GM12878 (cell line): Measurements from ENCODE around the gene ATP1B1. TPM values are rescaled to one million over a fixed set of nuclear protein-coding genes. Genes with fewer than 3 reads are reported as not detected.
A peak's percentile ranks its signal among the peaks of the same experiment; 100 is the strongest.

Source experiments
- BHLHE40 ChIP-seq, 2 experiments: fragments of 450-650 bp in 1 of 2; IDR thresholded peaks; 2 replicates each; pipeline ENCODE4 v1.6.1; 2011 to 2017; ENCODE audit warnings: low read depth in 2 of 2, borderline replicate concordance in 1 of 2, improper control_type of control experiment in 1 of 2, low read length in 1 of 2, mild to moderate bottlenecking in 1 of 2
- BMI1 ChIP-seq: fragments of 450-650 bp; IDR thresholded peaks from 2 replicates; pipeline ENCODE4 v1.6.1; 2016; ENCODE audit warnings: mild to moderate bottlenecking, moderate library complexity, borderline replicate concordance
- CBX5 ChIP-seq: sonication (generic); IDR thresholded peaks from 2 replicates; pipeline ENCODE4 v1.6.1; 2016; ENCODE audit warnings: low read depth, moderate library complexity, mild to moderate bottlenecking, inconsistent platforms
- CHD2 ChIP-seq: IDR thresholded peaks from 2 replicates; pipeline ENCODE4 v1.6.1; 2011; ENCODE audit warnings: low read depth, low read length, improper control_type of control experiment, borderline replicate concordance
- DPF2 ChIP-seq: fragments of 450-650 bp; IDR thresholded peaks from 2 replicates; pipeline ENCODE4 v1.6.1; 2017; ENCODE audit warnings: mild to moderate bottlenecking
- FOS ChIP-seq: IDR thresholded peaks from 3 replicates; pipeline ENCODE4 v1.6.1; 2011; ENCODE audit warnings: borderline replicate concordance; ENCODE audit not compliant: insufficient read length; ENCODE audit errors: extremely low read depth
- FOXM1 ChIP-seq: IDR thresholded peaks from 2 replicates; pipeline ENCODE4 v1.6.1; 2012; ENCODE audit warnings: low read depth, mild to moderate bottlenecking, inconsistent platforms, low read length, moderate library complexity
- IKZF1 ChIP-seq: fragments of 450-650 bp; conservative IDR thresholded peaks from 2 replicates; pipeline ENCODE4 v1.6.1; 2017; ENCODE audit warnings: antibody characterized with exemption, mild to moderate bottlenecking
- IRF4 ChIP-seq: IDR thresholded peaks from 2 replicates; pipeline ENCODE4 v1.6.1; 2011; ENCODE audit warnings: low read depth, low read length
- KAT2A ChIP-seq: conservative IDR thresholded peaks from 2 replicates; pipeline ENCODE4 v1.6.1; 2011; ENCODE audit warnings: low read depth, low read length; ENCODE audit not compliant: control insufficient read depth
- KLF5 ChIP-seq: fragments of 450-650 bp; IDR thresholded peaks from 2 replicates; pipeline ENCODE4 v1.6.1; 2014; ENCODE audit warnings: mild to moderate bottlenecking; ENCODE audit not compliant: partially characterized antibody
- MEF2A ChIP-seq: IDR thresholded peaks from 2 replicates; pipeline ENCODE4 v1.6.1; 2011; ENCODE audit warnings: low read depth, mild to moderate bottlenecking, low read length, moderate library complexity; ENCODE audit not compliant: insufficient read depth
- MYC ChIP-seq: IDR thresholded peaks from 2 replicates; pipeline ENCODE4 v1.6.1; 2011; ENCODE audit warnings: mild to moderate bottlenecking, low read length, moderate library complexity, inconsistent platforms; ENCODE audit not compliant: insufficient read depth, insufficient replicate concordance, insufficient read length, severe bottlenecking
- NFXL1 ChIP-seq: fragments of 450-650 bp; IDR thresholded peaks from 2 replicates; pipeline ENCODE4 v1.6.1; 2017; ENCODE audit warnings: antibody characterized with exemption, mild to moderate bottlenecking, borderline replicate concordance
- NFYA ChIP-seq: IDR thresholded peaks from 2 replicates; pipeline ENCODE4 v1.6.1; 2011; ENCODE audit warnings: low read depth, mild to moderate bottlenecking, low read length, improper control_type of control experiment, borderline replicate concordance
- NFYB ChIP-seq: IDR thresholded peaks from 2 replicates; pipeline ENCODE4 v1.6.1; 2011; ENCODE audit warnings: low read depth, mild to moderate bottlenecking, low read length, improper control_type of control experiment, moderate library complexity; ENCODE audit not compliant: insufficient read depth
- NR2F1 ChIP-seq: fragments of 450-650 bp; conservative IDR thresholded peaks from 2 replicates; pipeline ENCODE4 v1.6.1; 2017; ENCODE audit warnings: mild to moderate bottlenecking
- RAD21 ChIP-seq: IDR thresholded peaks from 2 replicates; pipeline ENCODE4 v1.6.1; 2011; ENCODE audit warnings: mild to moderate bottlenecking, low read depth, low read length, moderate library complexity; ENCODE audit not compliant: insufficient read depth
- RCOR1 ChIP-seq: conservative IDR thresholded peaks from 2 replicates; pipeline ENCODE4 v1.6.1; 2012; ENCODE audit warnings: low read depth, low read length, improper control_type of control experiment
- RELB ChIP-seq: fragments of 450-650 bp; IDR thresholded peaks from 2 replicates; pipeline ENCODE4 v1.6.1; 2017; ENCODE audit warnings: low read depth, mild to moderate bottlenecking, moderate library complexity
- RUNX3 ChIP-seq: IDR thresholded peaks from 2 replicates; pipeline ENCODE4 v1.6.1; 2012; ENCODE audit warnings: low read length, inconsistent platforms
- SIX5 ChIP-seq: IDR thresholded peaks from 2 replicates; pipeline ENCODE4 v1.6.1; 2011; ENCODE audit warnings: mild to moderate bottlenecking, low read depth, low read length, moderate library complexity; ENCODE audit not compliant: severe bottlenecking
- SMC3 ChIP-seq: IDR thresholded peaks from 2 replicates; pipeline ENCODE4 v1.6.1; 2011; ENCODE audit warnings: low read length, improper control_type of control experiment, borderline replicate concordance
- SRF ChIP-seq, 2 experiments: IDR thresholded peaks; 2 replicates each; pipeline ENCODE4 v1.6.1; 2011; ENCODE audit warnings: low read depth in 2 of 2, low read length in 2 of 2, mild to moderate bottlenecking in 1 of 2, moderate library complexity in 1 of 2
- STAT1 ChIP-seq: fragments of 450-650 bp; conservative IDR thresholded peaks from 2 replicates; pipeline ENCODE4 v1.6.1; 2014; ENCODE audit warnings: antibody characterized with exemption, mild to moderate bottlenecking
- ZNF274 ChIP-seq: IDR thresholded peaks from one replicate; pipeline ENCODE4 v1.8.0; 2011; ENCODE audit not compliant: insufficient read length, insufficient read depth
- polyA plus RNA-seq, 11 experiments: library from polyadenylated mRNA; depleted of rRNA in 4 of 11; unstranded in 6 of 11; stranded (reverse) in 5 of 11; fragments of >200 nt; fragmentation: Nextera tagmentation in 4 of 11; fragmentation: Illumina TruSeq in 1 of 11; extraction: Ambion mirVana in 4 of 11; extraction: Trizol in 1 of 11; gene quantifications; 1 replicate in 1 of 11; 2 replicates in 10 of 11; pipeline versions ENCODE4 v1.2.1 to v1.2.3, GENCODE V29; 2011 to 2016; ENCODE audit warnings: inconsistent platforms in 2 of 11, missing spikeins in 2 of 11, low read depth in 1 of 11
- total RNA-seq, 4 experiments: library from RNA; depleted of rRNA in 3 of 4; stranded (reverse); fragments of >200 nt in 3 of 4; fragmentation: Illumina TruSeq in 1 of 4; extraction: Trizol in 1 of 4; gene quantifications; 2 replicates each; pipeline versions ENCODE4 v1.2.1 to v1.2.3, GENCODE V29; 2013 to 2021
- TF ChIP-seq, protein P1 (sequence below): IDR thresholded peaks from 2 replicates; pipeline ENCODE4 v1.6.1; 2011; ENCODE audit warnings: mild to moderate bottlenecking, low read depth, low read length, moderate library complexity; ENCODE audit not compliant: insufficient replicate concordance
- TF ChIP-seq, protein P2 (sequence below): IDR thresholded peaks from 2 replicates; pipeline ENCODE4 v1.6.1; 2011; ENCODE audit warnings: low read depth, mild to moderate bottlenecking, low read length, moderate library complexity, borderline replicate concordance; ENCODE audit errors: extremely low read depth

The ATP1B1 gene
- total and polyA plus RNA-seq, 10 of the 15 experiments (the other 5 are each of a cell fraction or from before 2014, with no cell fraction given) = 0.84 to 14.0 (median 1.4) TPM

DNA sequence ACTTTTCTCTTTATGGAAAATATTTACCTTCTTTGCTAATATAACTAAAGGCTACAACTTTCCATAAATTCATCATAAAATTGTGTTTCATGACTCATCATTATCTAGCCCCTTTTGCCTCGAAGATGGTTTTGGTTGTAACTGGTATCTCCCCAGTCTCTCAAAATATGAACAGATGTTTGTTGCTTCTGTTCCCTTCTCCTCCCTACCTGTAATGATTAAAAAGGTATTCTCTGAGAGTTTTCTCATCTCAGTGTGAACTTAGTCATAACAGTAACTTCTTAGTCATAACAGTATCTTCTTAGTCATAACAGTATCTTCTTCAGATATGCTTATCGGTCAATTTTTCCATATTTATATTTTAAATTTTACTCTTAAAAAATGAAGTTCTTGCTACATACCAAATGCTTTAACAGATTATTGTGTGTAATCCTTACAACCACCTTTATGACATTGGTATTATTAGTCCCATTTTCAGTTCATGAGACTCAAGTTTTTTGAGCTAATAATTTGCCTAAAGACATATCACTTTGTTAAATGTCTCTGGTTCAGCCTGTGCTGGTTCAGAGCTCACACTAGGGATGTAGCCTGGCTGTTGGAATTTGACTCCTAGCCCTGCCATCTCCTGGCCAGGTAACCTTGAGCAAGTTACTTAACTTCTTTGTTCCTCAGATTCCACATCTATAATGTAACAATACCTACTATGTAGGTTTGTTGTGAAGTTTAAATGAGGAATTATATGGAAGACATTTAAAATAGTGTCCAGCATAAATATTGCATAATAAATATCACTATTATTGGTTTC lies 32.6 kb downstream of the ATP1B1 start (continued):
- TF ChIP-seq RUNX3 (peak; percentile 69), MYC (no peak), FOXM1 (peak; percentile 92), MEF2A (peak; percentile 75), DPF2 (peak; percentile 98), RCOR1 (no peak), NFYA (no peak), BHLHE40 (IDR thresholded peaks at IDR 0.05; ENCODE audit: borderline replicate concordance in 1 of 2, low read depth in 2 of 2, low read length in 1 of 2) (peak in 1 of 2 experiments; percentile 10; a peak in 1 of 4 replicates), NFXL1 (no peak), ZNF274 (no peak), CBX5 (0 out of 2 replicates have a peak, but pooled peaks have one; percentile 76), FOS (no peak), IRF4 (peak; percentile 93), CHD2 (no peak), RELB (peak; percentile 90), SRF (IDR thresholded peaks at IDR 0.05; ENCODE audit: low read depth in 2 of 2, low read length in 2 of 2) (0 out of 4 replicates have a peak, but pooled peaks of 1 of the 2 experiments have one; percentile 45), SMC3 (no peak), KLF5 (no peak), IKZF1 (peak; percentile 68), NR2F1 (peak; percentile 85), SIX5 (no peak), STAT1 (no peak), RAD21 (no peak), KAT2A (no peak), BMI1 (peak; percentile 89), NFYB (no peak)
- TF ChIP-seq, protein P1, sequence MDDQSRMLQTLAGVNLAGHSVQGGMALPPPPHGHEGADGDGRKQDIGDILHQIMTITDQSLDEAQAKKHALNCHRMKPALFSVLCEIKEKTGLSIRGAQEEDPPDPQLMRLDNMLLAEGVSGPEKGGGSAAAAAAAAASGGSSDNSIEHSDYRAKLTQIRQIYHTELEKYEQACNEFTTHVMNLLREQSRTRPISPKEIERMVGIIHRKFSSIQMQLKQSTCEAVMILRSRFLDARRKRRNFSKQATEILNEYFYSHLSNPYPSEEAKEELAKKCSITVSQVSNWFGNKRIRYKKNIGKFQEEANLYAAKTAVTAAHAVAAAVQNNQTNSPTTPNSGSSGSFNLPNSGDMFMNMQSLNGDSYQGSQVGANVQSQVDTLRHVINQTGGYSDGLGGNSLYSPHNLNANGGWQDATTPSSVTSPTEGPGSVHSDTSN = no peak
- TF ChIP-seq, protein P2, sequence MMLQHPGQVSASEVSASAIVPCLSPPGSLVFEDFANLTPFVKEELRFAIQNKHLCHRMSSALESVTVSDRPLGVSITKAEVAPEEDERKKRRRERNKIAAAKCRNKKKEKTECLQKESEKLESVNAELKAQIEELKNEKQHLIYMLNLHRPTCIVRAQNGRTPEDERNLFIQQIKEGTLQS = no peak
